ENCODE data around the gene GCLM. TPM values are rescaled to one million over a fixed set of nuclear protein-coding genes. Genes with fewer than 3 reads are reported as not detected.

GCLM gene
- total and polyA plus RNA-seq, 2 donors (not counting 3 experiments of a cell fraction or from before 2014, with no cell fraction given): 12.3 to 55.9 TPM

GRCh38 chr1:93888900-93889299, 20.3 kb downstream of the GCLM start:
- TF ChIP-seq FOS (IDR thresholded peaks at IDR 0.05; ENCODE audit: borderline replicate concordance, insufficient read depth, low read length) (no peak), MYC (IDR thresholded peaks at IDR 0.05; ENCODE audit: low read depth, low read length) (no peak), GATA2 (IDR thresholded peaks at IDR 0.05; ENCODE audit: insufficient read depth, insufficient read length, low read depth, low read length) (no peak), EZH2 (IDR thresholded peaks at IDR 0.05; ENCODE audit: borderline replicate concordance, low read depth, low read length, severe bottlenecking) (no peak), POLR2AphosphoS5 (IDR thresholded peaks at IDR 0.05; ENCODE audit: insufficient read depth, low read depth, low read length) (no peak), JUN (IDR thresholded peaks at IDR 0.05; ENCODE audit: borderline replicate concordance, insufficient read depth, insufficient read length, low read depth) (no peak), POLR2A (IDR thresholded peaks at IDR 0.05; ENCODE audit: low read depth, low read length) (no peak), MAX (IDR thresholded peaks at IDR 0.05; ENCODE audit: insufficient read depth, insufficient read length) (no peak)
- TF ChIP-seq, protein P1, sequence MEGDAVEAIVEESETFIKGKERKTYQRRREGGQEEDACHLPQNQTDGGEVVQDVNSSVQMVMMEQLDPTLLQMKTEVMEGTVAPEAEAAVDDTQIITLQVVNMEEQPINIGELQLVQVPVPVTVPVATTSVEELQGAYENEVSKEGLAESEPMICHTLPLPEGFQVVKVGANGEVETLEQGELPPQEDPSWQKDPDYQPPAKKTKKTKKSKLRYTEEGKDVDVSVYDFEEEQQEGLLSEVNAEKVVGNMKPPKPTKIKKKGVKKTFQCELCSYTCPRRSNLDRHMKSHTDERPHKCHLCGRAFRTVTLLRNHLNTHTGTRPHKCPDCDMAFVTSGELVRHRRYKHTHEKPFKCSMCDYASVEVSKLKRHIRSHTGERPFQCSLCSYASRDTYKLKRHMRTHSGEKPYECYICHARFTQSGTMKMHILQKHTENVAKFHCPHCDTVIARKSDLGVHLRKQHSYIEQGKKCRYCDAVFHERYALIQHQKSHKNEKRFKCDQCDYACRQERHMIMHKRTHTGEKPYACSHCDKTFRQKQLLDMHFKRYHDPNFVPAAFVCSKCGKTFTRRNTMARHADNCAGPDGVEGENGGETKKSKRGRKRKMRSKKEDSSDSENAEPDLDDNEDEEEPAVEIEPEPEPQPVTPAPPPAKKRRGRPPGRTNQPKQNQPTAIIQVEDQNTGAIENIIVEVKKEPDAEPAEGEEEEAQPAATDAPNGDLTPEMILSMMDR (IDR thresholded peaks at IDR 0.05; ENCODE audit: extremely low read depth in 1 of 2, insufficient read depth in 1 of 2, low read depth in 1 of 2, low read length in 2 of 2): no peak
- intact Hi-C loops (cut with micrococcal nuclease) (no loop called here), dilution Hi-C loops (cut with MboI; ENCODE audit: extremely low pct_ligation_motif_present, low sequenced_read_pairs) (no loop called here)
- no peaks in the 10 kb centered on the region for H3K27me3 ChIP-seq (ENCODE audit: control insufficient read depth in 2 of 2, insufficient read depth in 2 of 2, low read length in 2 of 2)
- no peak overlapping the region for H2AFZ ChIP-seq (ENCODE audit: low read depth, low read length)
- ChIA-PET CTCF (no interaction called here), POLR2A (no interaction called here)
- no peak overlapping the region for H3K27ac ChIP-seq (ENCODE audit: insufficient read depth, low read depth, low read length)
- no peaks in the 10 kb centered on the region for H4K20me1 ChIP-seq (replicated peaks; ENCODE audit: control insufficient read depth, extremely low read depth, insufficient read depth, low read length)
- no peak overlapping the region for H3K9ac ChIP-seq (replicated peaks; ENCODE audit: extremely low read depth, insufficient read depth, low read length)
- FAIRE-seq: no peak
- H3K4me1 ChIP-seq (ENCODE audit: control insufficient read depth, extremely low read depth, insufficient read depth, low read length): peaks cover 13% of the 10 kb centered on the region
- no peaks in the 10 kb centered on the region for H3K9me1 ChIP-seq (replicated peaks; ENCODE audit: control insufficient read depth, extremely low read depth, insufficient read depth, low read length)
- H3K79me2 ChIP-seq (ENCODE audit: control insufficient read depth, insufficient read depth, low read length): peaks cover 6% of the 10 kb centered on the region
- no peak overlapping the region for H3K4me2 ChIP-seq (ENCODE audit: insufficient read depth, low read length)
- no peak for DNase-seq (ENCODE audit: low read depth, low spot score)
- no TSS peak for BruUV-seq (replicated peaks)
- no peaks in the 10 kb centered on the region for H3K9me3 ChIP-seq (replicated peaks; ENCODE audit: control insufficient read depth, insufficient read depth, low read length)
- peaks cover 0 to 27% of the 10 kb centered on the region in 2 experiments for H3K36me3 ChIP-seq (ENCODE audit: control insufficient read depth in 2 of 2, extremely low read depth in 1 of 2, insufficient read depth in 2 of 2, low read length in 2 of 2)
- no peak overlapping the region for H3K4me3 ChIP-seq (replicated peaks in 1 of 3; ENCODE audit: insufficient read depth in 1 of 3, low read depth in 1 of 3, low read length in 3 of 3)
